Suppressor macrophage (primary cell): ENCODE results near the gene SH3BGRL2.

ENCODE experiments used
- DNase-seq, 4 experiments: peaks; one replicate each; pipeline ENCODE4 v3.0.0-alpha.2; 2020 to 2022
- total RNA-seq, 17 experiments: gene quantifications; one replicate each; lab custom pipeline; 2026; ENCODE audit warnings: mixed read lengths in 6 of 17, inconsistent platforms in 3 of 17; lab: John Stamatoyannopoulos, UW

The SH3BGRL2 gene
- total RNA-seq = 0.10 to 1.9 (median 0.60) reads per million in 17 experiments

DNA sequence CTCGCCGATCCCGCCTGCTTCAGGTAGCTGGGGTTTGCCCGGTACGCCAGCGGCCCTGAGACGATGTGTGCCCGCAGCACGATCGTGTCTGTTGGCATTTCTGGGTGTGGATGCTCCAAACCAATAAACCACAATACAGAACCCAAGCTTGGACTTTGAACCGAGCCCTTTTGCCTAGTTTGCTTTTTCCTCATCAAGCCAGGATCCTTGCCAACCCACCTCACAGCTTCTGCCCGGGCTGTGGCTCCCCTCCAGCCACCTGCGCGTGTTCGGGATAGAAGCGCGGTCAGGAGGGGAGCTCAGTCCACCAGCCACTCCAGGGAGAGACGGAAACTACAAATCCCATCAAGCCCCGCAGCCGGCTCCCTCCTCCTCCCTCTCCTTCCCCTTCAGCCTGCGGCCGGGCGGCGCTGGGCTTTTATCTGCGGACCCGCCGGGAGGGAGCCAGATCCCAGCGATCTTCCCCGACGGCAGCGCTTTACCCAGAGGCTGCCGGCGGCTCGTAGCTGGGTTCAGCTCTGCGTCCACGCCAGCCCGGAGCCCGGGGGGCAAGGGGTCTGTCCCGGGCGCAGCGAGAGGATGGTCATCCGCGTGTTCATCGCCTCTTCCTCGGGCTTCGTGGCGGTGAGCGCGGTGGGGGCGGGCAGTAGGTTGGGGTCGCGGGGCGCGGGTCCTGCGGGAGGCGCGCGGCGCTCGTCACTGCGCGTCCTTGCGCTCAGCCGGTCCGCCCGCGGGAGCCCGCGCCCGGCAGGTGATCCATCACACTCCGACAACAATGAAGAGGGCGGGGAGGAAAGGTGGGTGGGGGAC lies at the start of gene SH3BGRL2:
Gene SH3BGRL2 (plus strand): TSS at position 447 of the 810 bp plus-strand sequence. CDS start 133 bp downstream, at position 580.
- DNase-seq = peak; percentile 59 to 81 (median 65)

DNA sequence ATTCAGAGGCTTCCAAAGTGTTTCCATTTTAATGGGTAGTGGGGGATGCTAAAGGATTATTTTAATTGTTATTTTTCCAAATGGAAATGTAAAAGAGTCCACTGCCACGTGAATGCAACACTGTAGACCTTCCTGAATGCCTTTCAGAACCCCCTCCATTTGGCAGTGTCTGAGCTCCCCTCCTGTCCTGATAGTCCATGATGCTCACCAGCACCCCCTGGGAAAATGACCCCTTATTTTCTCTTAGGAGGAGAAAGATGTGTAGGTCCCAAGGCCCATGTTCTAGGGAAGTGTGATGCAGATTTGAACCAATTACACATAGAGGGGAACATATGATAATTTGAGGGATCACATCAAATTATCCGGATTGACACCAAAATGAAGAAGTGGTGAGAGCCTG lies 46.8 kb upstream of the SH3BGRL2 start:
- DNase-seq = no peak

DNA sequence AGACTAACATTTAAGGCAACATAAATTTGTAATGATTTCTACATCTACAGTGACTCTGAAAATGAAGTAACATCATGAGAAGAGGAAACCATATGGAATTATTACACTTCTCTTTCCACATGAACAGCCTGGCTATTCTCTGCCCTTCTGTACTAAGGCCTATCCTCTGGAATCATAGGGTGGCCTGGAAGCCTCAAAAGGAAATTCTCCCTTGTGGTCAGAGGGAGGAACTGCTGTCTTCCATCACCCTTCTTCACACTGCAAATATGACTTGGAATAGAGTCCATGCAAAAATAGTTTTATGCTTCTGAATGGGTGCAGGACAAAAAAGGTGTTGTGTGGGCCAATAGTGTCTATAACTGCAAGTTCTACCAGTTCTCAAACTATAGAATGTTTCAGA lies 44.6 kb upstream of the SH3BGRL2 start:
- peak in 3 of 4 experiments; percentile 32 to 41 (median 35) for DNase-seq

DNA sequence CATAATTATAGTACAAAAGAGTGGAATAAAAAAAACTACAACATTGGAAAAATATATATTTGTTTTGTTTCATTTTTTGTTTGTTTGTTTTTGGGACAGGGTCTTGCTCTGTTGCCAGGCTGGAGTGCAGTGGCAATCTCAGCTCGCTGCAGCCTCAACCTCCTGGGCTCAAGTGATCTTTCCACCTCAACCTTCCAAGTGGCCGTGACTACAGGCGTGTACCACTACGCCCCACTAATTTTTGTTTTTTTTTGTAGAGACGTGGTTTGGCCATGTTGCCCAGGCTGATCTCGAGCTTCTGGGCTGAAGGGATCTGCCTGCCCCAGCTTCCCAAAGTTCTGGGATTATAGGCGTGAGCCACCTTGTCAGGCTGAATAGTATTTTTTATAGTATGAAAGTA lies 41.4 kb upstream of the SH3BGRL2 start:
- no peak for DNase-seq

DNA sequence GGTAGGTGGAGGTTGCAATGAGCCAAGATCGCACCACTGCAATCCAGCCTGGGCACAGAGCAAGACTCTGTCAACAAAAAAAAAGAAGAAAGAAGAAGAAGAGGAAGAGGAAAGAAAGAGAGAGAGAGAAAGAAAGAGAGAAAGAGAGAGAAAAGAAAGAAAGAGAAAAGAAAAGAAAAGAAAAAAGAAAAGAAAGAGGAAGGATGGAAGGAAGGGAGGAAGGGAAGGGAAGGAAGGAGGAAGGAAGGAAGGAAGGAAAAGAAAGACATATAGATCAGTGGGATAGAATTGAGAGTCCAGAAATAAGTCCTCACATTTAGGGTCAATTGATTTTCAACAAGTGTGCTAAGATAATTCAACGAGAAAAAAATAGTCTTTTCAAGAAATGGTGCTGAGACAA lies 34.0 kb upstream of the SH3BGRL2 start:
- no peak for DNase-seq

DNA sequence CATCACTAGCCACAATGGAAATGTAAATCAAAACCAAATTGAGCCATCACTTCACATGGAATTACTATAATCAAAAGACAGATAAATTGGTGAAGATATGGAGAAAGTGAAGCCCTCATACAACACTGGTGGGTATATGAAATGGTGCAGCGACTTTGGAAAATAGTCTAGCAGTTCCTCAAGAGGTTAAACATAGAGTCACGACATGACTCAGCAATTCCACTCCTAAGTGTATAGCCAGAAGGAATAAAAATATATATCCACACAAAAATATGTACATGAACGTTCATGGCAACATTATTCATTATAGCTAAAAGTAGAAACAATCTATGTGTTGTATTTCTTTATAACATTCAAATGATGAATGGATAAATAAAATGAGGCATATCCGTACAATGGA lies 33.1 kb upstream of the SH3BGRL2 start:
- no peak for DNase-seq

DNA sequence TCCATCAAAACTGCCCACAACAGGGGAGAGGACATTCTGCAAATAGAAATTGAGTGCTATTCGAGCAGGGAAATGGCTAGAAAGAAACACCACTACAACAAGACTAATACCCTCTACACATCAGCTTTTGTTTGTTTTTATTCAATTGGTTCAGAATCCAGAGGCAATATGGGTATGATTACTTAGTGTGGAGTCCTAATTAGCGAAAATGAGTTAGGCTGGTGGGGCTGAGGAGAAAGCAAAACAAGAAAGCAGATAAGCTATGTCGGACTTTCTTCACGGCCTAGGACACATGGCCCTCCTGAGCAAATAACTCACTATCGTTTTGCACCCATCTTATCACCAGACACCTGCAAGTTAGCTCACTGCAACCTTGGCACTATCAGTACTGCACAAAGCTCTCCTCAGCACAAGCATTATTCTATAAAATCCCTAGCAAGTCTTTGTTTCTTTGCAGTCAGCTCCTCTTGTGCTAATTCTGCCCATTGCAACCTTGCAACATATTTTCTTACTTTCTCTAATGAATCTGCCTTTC lies 31.3 kb upstream of the SH3BGRL2 start:
- no peak for DNase-seq

DNA sequence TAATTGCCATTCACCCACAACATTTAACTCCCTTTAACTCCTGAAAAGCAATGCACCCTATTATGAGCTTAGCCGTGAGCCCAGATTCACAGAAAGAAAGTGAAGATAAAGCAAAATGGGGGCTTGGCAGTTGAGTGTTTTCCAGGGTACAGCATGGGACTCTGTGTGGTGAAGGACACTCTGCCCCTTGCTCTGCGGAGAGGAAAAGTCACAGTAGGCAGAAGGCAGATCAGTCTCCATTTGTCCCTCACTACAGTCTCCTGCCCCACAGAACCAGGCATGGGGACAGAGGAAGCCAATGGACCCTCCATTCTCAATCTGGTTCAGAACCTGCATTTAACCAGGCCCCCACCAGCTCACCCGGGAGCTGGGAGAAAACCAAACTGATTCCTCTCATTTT lies 30.8 kb upstream of the SH3BGRL2 start:
- no peak for DNase-seq

DNA sequence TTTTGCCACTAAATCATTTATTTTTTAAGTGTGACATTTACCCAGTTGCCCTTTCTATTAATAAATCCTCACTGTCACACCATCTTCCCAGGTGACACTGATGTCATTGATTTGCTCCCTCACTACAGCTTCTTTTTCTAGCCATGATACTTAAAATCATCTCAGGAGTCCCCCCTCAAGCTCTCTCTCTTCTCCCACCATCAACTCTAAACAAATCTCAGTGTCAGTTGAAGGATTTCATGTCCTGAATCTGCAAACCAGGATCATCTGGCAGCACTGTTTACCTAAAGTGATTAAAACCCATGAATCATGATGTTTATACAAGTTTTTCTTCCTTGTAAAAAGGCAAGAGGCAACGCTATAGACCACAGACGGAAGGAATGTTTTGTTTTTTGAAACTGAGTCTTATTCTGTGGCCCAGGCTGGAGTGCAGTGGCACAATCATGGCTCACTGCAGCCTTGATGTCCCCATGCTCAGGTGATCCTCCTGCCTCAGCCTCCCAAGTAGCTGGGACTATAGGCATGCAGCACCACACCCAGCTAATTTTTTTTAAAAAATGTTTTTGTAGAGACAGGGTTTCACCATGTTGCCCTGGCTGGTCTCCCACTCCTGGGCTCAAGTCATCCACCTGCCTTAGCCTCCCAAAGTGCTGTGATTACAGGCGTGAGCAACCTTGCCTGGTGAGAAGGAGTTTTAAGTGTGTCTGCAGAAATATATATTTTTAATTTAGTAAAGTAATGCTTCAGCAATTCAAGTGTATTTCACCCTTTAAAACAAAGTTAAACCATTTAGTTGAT lies 30.1 kb upstream of the SH3BGRL2 start:
- DNase-seq = no peak

DNA sequence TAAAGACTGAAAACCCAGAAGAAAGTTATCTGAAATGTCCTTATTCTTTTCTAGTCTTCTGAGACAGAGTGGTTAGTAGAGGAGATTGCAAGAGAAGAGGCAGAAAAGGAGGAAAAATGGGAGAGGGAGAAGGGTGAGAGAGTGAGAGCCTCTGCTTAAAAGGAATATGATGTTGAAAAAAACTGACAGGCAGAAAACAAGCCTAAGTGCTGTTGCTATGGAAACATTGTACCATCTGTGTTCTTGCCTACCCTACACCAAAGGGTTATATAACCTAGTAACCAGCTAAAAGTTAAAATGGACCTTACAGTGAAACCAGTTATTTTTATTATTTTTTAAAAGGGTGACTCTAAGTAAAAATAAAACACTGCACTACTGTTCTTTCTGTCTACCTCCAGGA lies 28.3 kb upstream of the SH3BGRL2 start:
- DNase-seq = no peak

DNA sequence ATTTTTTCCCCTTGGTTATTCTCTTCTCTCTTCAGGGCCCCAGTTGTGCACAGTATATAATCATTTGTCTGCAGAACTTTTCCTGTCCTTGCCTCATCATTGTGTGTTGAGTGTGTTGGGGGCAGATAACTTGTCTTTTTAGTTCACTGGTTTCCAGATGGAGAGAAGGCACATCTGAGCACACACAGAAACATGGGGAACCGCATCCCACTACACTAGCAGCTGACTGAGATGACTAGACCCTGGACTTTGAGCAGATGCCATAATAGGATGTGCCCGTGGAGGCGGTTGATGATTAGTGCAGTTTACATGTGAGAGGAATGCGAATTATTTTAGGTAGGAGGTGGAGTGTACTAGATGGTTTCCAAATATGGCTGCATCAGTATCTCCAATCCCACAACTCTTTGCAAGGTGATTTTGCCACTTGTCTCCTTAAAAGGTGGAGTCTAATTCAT lies 26.5 kb upstream of the SH3BGRL2 start:
- DNase-seq = no peak

DNA sequence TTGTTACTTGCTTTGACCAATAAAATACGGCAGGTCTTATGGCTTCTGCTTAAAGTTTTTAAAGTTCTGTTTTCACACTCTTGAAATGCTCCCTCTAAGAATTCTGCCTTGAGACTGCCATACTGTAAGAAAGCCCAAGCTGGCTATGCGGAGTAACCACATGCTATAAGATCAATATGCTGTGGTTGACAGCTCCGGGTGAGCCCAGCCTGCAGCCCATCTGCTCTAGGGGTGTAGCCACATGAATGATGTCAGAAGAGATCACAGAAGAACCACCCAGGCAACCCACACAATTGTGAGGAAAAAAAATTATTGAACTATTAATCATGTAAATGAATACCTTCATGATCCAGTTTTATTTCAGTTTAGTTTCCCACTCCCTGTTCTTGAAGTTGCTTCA lies 26.1 kb upstream of the SH3BGRL2 start:
- DNase-seq = no peak

DNA sequence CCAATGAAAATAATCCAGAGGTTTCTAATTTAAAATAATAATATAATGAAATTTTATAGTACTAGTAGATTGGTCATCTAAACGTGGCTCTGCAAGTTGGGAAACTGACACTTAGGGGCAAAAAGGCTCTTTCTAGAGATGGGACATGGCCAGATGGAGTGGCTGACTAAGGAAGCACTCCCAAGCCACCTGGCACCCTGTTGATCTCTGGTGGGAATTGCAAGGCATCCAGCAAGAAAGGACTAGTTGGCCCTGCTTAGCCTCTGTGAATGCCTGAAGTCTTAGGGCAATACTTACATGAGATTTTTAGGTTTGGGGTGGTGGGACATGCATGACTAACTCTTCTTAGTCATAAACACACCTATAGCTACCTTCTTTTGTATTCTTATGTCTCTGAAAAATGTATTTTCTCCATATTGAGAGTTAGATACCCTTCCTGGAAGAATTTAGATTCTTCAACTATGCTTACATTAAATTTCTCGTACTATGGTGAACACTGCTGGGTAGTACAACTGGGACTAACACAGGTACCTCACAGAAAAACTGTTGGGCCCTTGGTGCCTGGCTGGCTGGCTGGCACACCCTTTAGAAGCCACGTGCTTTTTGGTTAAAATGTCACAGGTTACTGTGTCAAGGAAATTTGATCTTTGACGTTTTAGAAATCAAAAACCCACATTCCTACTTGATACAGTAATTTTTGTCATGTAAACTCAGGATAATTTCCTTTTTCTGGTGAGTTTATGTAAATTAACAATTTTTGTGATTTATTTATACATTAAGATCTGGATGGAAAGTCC lies 25.0 kb upstream of the SH3BGRL2 start:
- no peak for DNase-seq

DNA sequence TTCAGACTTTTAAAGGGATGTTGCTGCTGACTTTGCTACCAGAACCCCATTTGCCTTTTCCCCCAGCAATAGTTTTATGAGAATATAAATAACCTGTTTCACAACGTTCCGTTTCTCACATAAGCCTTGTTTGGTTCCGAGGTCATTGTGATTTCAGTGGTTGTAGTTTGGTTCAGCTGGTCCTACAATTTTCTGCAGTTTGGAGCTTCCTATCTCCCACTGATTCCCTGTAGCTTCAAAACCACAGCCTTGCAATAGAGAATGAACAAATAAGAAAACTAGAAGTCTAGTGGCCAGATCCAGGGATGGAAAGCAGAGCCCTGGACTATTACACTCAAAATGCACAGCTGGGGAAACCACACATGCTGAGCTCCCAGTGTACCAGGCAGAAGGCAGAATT lies 24.1 kb upstream of the SH3BGRL2 start:
- DNase-seq = no peak

DNA sequence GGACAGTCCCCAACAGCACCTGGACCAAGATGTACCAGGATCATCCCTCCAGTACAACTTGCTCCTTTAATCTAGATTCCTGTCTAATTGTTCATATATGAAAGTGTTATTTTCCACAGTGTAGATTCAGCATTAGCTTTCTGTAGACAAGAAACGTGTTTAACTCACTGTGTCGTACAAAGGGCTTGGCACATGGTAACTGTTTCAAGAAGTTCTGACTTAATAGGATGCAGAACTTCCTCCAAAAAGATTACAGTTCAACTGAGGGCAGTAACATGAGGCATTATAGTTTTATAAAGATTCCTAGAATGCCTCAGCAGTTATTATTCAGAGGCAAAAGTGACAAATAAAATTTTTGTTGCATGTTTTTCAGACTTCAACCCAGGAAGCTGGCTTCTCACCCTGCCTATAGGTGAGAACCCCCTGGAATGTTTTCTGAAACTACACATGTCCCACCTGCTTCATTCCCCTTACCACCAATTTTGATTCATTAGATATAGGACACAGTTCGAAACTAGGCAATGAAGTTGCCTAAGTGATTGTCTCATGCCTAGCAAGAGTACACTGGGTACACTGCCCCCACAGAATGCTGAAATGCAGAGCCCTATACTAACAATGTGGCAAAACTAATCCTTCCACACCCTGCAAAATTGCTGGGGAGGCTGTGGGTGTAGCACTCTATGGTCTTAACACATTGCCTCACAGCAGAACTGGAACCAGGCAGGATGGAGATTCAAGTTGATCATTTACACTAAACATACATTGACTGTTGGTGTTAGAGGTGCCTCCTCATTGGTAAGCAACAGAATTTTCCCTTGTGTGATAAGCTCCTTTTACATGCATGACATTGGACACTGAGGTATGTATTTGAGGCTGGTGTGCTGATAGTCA lies 22.6 kb upstream of the SH3BGRL2 start:
- peak in 1 of 4 experiments; percentile 6 for DNase-seq

DNA sequence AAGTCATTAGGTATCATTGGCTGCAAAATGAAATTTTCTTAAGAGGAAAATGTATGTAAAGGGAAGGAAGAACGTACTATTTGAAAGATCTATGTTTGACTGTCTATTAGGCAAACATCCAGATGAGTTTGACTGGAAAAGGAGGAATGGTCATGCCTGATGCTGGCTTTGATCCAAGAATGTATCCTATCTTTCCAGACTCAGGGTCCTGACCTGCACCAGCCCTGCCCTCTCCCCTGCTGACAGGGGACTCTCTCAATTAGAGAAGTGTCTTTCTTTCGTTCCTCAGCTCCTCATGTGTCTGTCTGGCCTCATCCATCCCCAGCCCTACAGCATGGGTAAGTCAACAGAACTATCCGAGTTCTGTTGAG lies 21.9 kb upstream of the SH3BGRL2 start:
- DNase-seq = no peak

DNA sequence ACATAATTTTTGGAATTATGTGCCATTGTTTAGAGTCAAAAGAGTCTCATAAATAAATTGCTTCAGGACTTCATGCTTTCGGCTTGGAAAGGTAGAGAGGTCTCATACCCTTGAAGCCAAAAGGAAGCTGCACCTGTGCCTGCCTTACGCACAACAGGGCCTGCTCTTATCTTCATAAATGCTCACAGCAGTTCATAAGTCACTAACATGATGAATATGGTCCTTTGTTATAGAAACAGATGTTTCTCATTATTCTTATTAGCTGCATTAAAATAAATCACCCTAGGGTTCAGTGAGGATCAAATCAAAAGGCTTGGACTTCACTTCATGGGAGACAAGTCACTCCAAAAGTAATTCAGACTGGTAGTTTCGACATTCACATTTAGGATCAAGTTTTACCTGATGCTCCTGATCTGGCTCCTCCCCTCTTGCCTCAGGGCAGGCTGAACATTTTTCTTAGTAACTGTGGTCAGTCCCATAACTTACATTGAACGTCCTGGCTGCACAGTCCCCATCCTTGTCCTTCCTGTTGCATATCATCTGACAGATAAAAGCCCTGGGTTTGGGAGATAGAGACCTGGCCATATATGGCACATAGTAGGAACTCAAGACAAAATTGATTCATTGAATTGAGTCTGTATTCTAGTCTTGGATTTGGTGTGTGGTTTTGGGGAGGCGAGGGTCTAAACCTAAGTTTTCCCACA lies 20.7 kb upstream of the SH3BGRL2 start:
- DNase-seq = no peak

DNA sequence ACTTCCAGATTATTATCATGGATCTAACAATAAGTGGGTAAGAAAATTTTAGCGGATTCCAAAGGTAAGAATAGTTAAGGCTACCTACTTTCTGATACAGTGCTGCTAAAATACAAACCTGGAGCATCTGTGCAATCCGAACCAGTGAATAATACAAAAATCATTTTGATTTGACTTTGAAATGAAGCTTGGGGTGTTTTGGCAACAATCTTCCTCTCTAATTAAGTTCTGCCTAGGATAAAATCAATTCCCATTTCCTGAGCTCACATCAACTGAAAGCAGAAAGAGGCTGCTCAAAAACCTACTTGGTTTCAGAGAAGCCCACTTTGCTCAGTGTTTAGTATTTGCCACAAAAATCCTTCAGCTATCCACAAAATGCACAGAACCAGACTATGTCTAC lies 18.7 kb upstream of the SH3BGRL2 start:
- DNase-seq = no peak

DNA sequence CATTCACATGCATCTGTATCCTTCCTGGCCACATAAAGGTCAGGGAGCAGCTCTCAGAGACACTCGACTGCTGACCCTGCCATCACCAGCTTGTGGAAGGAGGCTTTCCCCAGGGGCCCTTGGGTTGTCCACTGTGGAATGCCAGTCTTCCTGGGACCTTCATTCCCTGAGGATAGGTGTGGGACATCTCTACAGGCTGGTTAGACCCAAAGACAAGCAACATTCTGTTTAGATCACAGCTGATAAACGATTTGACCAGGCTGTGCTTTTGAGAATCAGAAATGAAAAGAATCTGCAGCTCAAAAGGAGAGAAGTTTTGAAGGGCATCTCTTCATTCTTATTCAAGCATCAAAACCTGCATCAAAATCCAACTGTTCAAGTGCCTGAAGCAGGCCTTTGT lies 18.2 kb upstream of the SH3BGRL2 start:
- no peak for DNase-seq

DNA sequence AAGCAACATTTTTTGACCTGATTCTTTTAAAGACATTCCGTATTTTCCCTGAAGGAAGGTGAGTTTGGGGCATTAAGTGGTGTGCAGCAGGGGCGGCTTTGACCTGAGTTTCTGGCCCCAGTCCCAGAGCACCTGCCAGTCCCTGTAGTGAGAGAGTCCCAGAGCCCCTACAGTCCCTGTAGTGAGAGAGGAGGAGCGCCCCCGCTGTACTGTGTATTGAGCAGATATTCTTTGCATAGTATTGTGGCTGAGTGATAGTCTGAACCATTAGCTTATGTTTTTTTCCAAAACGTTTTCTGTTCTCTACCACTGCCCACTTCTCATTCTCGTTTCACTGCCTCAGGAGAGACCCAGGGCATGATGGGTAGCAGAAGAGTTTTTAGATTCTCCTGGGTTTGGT lies 17.2 kb upstream of the SH3BGRL2 start:
- no peak for DNase-seq
